ENCODE measurements around the gene SMAD4.

DNA sequence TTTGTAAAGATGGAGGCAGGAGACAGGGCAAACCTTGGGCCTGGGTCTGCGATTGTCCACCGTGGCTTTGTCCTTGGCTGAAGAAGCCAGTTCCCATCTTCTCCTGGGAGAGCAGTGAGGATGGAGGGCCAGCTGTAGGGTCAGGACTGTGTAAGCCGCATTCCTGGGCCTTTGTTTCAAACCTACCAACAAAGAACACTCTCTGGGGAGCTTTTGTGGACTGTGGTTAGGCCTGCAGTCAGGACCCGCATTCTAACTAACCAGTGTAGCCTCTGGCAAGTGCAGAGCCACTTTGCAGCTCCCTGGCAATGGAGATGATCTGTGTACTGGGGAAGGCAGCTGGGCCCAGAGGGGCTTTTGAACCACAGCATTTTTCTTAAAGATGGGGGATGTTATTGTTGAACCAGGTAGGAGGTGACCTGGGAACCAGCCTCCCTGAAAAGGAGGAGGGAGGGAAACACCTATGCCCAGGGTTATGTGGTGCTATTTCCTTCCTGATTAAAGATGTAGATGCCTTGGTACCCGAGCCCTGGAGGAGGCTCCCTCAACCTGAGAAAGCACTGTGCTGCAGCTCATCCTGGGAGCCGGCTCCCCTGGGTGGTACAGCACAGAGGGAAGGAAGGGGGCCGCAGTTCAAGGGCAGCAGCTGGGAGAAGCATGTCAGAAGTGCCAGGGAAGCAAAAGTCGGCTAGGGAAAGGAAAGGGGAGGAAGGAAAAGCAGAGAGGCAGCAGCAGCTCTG is 12.7 kb upstream of the SMAD4 start:
- no peak for TF ChIP-seq TAF1 (IDR thresholded peaks at IDR 0.05; ENCODE audit: low read depth)
- no peak for TF ChIP-seq TEAD4 (IDR thresholded peaks at IDR 0.05)
- no peak for TF ChIP-seq EP300 (IDR thresholded peaks at IDR 0.05; ENCODE audit: borderline replicate concordance)

All from Ishikawa (cell line).